Measurements from ENCODE around the gene EPB41L3.
A peak's percentile ranks its signal among the peaks of the same experiment; 100 is the strongest.

EPB41L3 gene

DNA sequence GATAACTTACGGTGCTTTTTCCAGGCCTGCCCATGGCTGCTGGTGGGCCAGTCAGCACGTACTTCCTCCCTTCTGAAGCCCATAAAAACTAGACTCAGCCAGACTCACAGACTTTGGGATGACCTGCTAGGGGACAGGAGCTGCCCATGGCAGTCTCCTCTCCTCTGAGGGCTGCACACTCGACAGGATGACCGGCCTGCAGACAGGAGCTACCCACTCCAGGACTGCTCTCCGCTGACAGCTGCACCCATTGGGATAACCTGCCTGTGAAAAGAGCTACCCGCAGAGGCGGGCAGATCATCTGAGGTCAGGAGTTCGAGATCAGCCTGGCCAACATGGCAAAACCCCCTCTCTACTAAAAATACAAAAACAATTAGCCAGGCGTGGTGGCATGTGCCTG is 75.4 kb downstream of the EPB41L3 start:
- Histone ChIP-seq H3K27me3 (ENCODE audit: control insufficient read depth, insufficient read depth, low read length) (no peaks in the 10 kb centered on the region), H3K4me1 (peaks cover 9% of the 10 kb centered on the region), H3K36me3 (ENCODE audit: control insufficient read depth, insufficient read depth, low read length) (no peaks in the 10 kb centered on the region), H3K9me3 (ENCODE audit: control insufficient read depth, low read length) (no peaks in the 10 kb centered on the region), H3K27ac (no peak overlapping the region), H2AFZ (no peak overlapping the region), H3K4me2 (ENCODE audit: low read length) (no peak overlapping the region), H3K4me3 (ENCODE audit: low read depth, low read length) (no peak overlapping the region), H3K9ac (no peak overlapping the region), H3K79me2 (peaks cover 68% of the 10 kb centered on the region)
- TF ChIP-seq, protein P1, sequence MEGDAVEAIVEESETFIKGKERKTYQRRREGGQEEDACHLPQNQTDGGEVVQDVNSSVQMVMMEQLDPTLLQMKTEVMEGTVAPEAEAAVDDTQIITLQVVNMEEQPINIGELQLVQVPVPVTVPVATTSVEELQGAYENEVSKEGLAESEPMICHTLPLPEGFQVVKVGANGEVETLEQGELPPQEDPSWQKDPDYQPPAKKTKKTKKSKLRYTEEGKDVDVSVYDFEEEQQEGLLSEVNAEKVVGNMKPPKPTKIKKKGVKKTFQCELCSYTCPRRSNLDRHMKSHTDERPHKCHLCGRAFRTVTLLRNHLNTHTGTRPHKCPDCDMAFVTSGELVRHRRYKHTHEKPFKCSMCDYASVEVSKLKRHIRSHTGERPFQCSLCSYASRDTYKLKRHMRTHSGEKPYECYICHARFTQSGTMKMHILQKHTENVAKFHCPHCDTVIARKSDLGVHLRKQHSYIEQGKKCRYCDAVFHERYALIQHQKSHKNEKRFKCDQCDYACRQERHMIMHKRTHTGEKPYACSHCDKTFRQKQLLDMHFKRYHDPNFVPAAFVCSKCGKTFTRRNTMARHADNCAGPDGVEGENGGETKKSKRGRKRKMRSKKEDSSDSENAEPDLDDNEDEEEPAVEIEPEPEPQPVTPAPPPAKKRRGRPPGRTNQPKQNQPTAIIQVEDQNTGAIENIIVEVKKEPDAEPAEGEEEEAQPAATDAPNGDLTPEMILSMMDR (IDR thresholded peaks at IDR 0.05): no peak

GRCh38 chr18:5467671-5468070 is 76.1 kb downstream of the EPB41L3 start:
- H3K36me3 ChIP-seq (ENCODE audit: control insufficient read depth, insufficient read depth, low read length): no peaks in the 10 kb centered on the region
- H3K9ac ChIP-seq: no peak overlapping the region
- H3K4me2 ChIP-seq (ENCODE audit: low read length): no peak overlapping the region
- H3K4me1 ChIP-seq: peaks cover 13% of the 10 kb centered on the region
- H3K27ac ChIP-seq: no peak overlapping the region
- H3K79me2 ChIP-seq: peaks cover 69% of the 10 kb centered on the region
- no peak overlapping the region for H2AFZ ChIP-seq
- no peaks in the 10 kb centered on the region for H3K27me3 ChIP-seq (ENCODE audit: control insufficient read depth, insufficient read depth, low read length)
- TF ChIP-seq, protein P1 (IDR thresholded peaks at IDR 0.05): no peak
- no peaks in the 10 kb centered on the region for H3K9me3 ChIP-seq (ENCODE audit: control insufficient read depth, low read length)
- H3K4me3 ChIP-seq (ENCODE audit: low read depth, low read length): no peak overlapping the region

- Histone ChIP-seq H3K4me3 (ENCODE audit: low read depth, low read length) (no peak overlapping the region), H3K4me2 (ENCODE audit: low read length) (no peak overlapping the region), H3K27me3 (ENCODE audit: control insufficient read depth, insufficient read depth, low read length) (no peaks in the 10 kb centered on the region), H3K4me1 (peaks cover 13% of the 10 kb centered on the region), H3K9ac (no peak overlapping the region), H3K27ac (no peak overlapping the region), H3K79me2 (peaks cover 62% of the 10 kb centered on the region), H3K9me3 (ENCODE audit: control insufficient read depth, low read length) (no peaks in the 10 kb centered on the region), H2AFZ (no peak overlapping the region), H3K36me3 (ENCODE audit: control insufficient read depth, insufficient read depth, low read length) (no peaks in the 10 kb centered on the region)
- TF ChIP-seq, protein P1 (IDR thresholded peaks at IDR 0.05): no peak
Observed at GRCh38 chr18:5466256-5466655, 77.5 kb downstream of the EPB41L3 start.

DNA sequence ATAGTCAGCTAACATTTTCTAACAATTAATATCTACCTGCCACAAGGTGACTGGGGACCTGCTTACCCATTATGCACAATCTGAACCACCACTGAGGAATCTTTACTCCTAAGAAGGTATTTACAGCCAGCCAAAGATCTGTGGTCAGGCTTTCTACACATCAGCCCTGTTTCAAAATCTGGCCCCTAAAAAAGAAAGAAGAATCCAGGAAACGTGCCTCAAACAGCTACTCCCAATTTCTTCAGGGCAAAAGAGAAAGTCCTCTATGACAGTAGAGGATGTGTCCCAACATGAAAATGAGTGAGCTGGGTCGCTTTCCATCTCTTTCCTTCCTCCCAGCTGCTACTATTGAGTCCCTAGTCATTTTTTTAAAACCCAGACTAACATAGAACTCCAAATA is 79.5 kb downstream of the EPB41L3 start:
- no peak overlapping the region for H3K4me3 ChIP-seq (ENCODE audit: low read depth, low read length)
- H3K9me3 ChIP-seq (ENCODE audit: control insufficient read depth, low read length): no peaks in the 10 kb centered on the region
- H3K27ac ChIP-seq: no peak overlapping the region
- H3K9ac ChIP-seq: no peak overlapping the region
- H2AFZ ChIP-seq: no peak overlapping the region
- no peaks in the 10 kb centered on the region for H3K27me3 ChIP-seq (ENCODE audit: control insufficient read depth, insufficient read depth, low read length)
- peaks cover 51% of the 10 kb centered on the region for H3K79me2 ChIP-seq
- H3K4me2 ChIP-seq (ENCODE audit: low read length): no peak overlapping the region
- TF ChIP-seq, protein P1 (IDR thresholded peaks at IDR 0.05): no peak
- no peaks in the 10 kb centered on the region for H3K36me3 ChIP-seq (ENCODE audit: control insufficient read depth, insufficient read depth, low read length)
- H3K4me1 ChIP-seq: peaks cover 13% of the 10 kb centered on the region

DNA sequence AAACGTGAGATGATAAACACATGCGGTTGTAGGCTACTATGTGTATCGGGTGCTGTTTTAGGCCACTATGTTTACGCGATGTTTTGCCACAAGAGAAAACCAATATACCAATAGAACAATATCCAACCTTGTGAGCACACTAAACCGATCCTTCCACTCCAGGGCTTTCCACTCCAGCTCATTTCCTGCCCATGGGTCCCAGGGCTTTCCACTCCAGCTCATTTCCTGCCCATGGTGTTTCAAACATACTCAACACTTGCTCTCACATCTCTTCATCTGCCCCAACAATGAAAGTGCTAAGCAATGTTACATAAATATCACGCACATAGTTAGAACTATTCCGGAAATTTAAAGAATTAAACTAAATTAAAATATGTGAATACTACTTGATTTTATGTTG is 80.0 kb downstream of the EPB41L3 start:
- TF ChIP-seq, protein P1 (IDR thresholded peaks at IDR 0.05): no peak
- Histone ChIP-seq H3K27me3 (ENCODE audit: control insufficient read depth, insufficient read depth, low read length) (no peaks in the 10 kb centered on the region), H3K79me2 (peaks cover 47% of the 10 kb centered on the region), H3K9me3 (ENCODE audit: control insufficient read depth, low read length) (no peaks in the 10 kb centered on the region), H3K4me3 (ENCODE audit: low read depth, low read length) (no peak overlapping the region), H3K4me2 (ENCODE audit: low read length) (no peak overlapping the region), H3K27ac (peak overlapping the region; percentile 17), H3K36me3 (ENCODE audit: control insufficient read depth, insufficient read depth, low read length) (no peaks in the 10 kb centered on the region), H2AFZ (no peak overlapping the region), H3K4me1 (peaks cover 13% of the 10 kb centered on the region), H3K9ac (no peak overlapping the region)
